ENCODE data around the gene SCG3. TPM values are rescaled to one million over a fixed set of nuclear protein-coding genes. Genes with fewer than 3 reads are reported as not detected.

Gene SCG3
- total RNA-seq, 1 experiment from 2014 or later, result 22.7 TPM

DNA sequence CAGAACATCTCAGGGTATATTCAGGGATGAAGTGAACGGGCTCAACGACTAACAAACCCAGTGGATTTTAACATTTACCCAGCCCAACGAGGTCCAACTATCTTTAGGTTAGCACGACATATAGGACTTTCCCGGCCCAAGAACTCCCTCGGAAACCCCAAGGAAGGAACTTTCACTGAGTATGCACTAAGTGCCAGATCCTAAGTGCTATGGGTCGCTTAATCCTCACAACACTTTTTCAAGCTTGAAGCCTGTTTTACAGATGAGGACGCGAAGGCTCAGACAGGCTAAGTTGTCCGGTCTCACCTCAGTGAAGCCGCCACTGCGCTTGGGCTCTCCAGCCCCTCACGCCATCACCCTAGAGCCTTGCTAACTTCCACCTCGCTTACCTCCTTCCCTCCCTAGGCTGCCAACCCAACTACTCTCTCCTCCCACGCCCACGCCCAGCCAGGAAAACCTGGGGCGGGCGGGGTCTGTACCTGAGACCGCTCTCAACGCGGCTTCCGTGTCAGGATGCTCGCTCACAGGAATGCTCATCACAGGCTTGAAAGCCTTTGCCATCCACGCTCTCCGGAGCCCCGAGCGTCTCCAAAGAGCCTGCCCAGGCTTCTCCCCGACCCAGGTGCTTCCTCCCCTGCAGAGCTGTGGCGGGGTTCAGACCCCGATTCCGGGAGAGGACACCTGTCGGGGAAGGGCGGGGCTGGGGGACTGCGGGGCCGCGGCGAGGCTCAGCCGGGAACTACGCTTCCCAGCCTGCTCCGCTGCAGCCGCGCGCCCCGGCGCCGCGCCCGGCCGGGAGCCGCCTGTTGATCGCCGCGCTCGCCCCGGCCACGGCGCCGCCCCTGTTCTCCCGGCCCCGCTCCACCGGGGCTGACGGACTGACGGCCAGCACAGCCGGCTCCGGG, 69.7 kb downstream of the SCG3 start, which contains the start of gene TMOD2:
TMOD2 (plus strand) TSS at position 806 of the 905 bp plus-strand sequence. CDS start 14,845 bp downstream, outside the sequence.
- no peak within 1 kb of the TSS for H4K91ac ChIP-seq (ENCODE audit: insufficient read length, low read depth, low read length)
- no peak within 1 kb of the TSS for H2BK12ac ChIP-seq (ENCODE audit: insufficient read length, low read depth, low read length)
- H3K4ac ChIP-seq (ENCODE audit: low read depth, low read length), result no peak within 1 kb of the TSS
- no peaks in the 10 kb centered on the region for H3K9me3 ChIP-seq (ENCODE audit: control insufficient read depth, low read depth, low read length)
- peaks cover 7% of the 10 kb centered on the region for H3K23me2 ChIP-seq (ENCODE audit: insufficient read length, low read depth, low read length, poor library complexity, severe bottlenecking)
- TF ChIP-seq CTCF (conservative IDR thresholded peaks at IDR 0.05), result no peak
- Mint-ChIP-seq H3K4me1 (peaks cover 12 to 15% of the 10 kb centered on the region in 2 experiments), H3K27ac (no peak within 1 kb of the TSS; a peak in 1 of 7 replicates), H3K4me3 (peak within 1 kb of the TSS; percentile 83 to 94), H3K27me3 (ENCODE audit: low read depth) (peaks cover 80% of the 10 kb centered on the region), H3K36me3 (ENCODE audit: insufficient read depth in 1 of 3, low read depth in 3 of 3) (peaks cover 0 to 1% (median 0%) of the 10 kb centered on the region in 3 experiments; a peak in 1 of 7 replicates), H3K9me3 (no peaks in the 10 kb centered on the region; a peak in 1 of 5 replicates)
- H3K79me2 ChIP-seq (ENCODE audit: insufficient read depth, low read length), result no peaks in the 10 kb centered on the region
- H3K27me3 ChIP-seq (ENCODE audit: insufficient read depth, low read length), result peaks cover 19% of the 10 kb centered on the region; the same call in 1 of the 2 replicates
- no peak within 1 kb of the TSS for H2BK120ac ChIP-seq (ENCODE audit: low read depth, low read length, poor library complexity, severe bottlenecking)
- H3K9ac ChIP-seq (ENCODE audit: extremely low read depth, insufficient read length, low read length), result peak within 1 kb of the TSS; percentile 3
- no peak within 1 kb of the TSS for H2BK20ac ChIP-seq (ENCODE audit: low read depth, low read length, poor library complexity, severe bottlenecking)
- no peak within 1 kb of the TSS for H2AFZ ChIP-seq (ENCODE audit: low read length)
- no peak within 1 kb of the TSS for H2BK15ac ChIP-seq (ENCODE audit: low read depth, low read length)
- peak within 1 kb of the TSS; percentile 98 for H3K4me2 ChIP-seq (ENCODE audit: insufficient read depth, insufficient read length, low read length)
- WGBS (ENCODE audit: extremely low coverage, insufficient read length, low lambda C conversion rate), result no CpG with 5 or more reads among the region's 65 CpGs
- H2AK5ac ChIP-seq (ENCODE audit: insufficient read length, low read length), result no peak within 1 kb of the TSS
- H3K18ac ChIP-seq (ENCODE audit: insufficient read length, low read depth, low read length), result no peak within 1 kb of the TSS
- peak; percentile 65 for DNase-seq
- no peak within 1 kb of the TSS for H3K23ac ChIP-seq (ENCODE audit: insufficient read length, low read depth, low read length)
- no peak within 1 kb of the TSS for H3K56ac ChIP-seq (ENCODE audit: insufficient read length, low read depth, low read length)
- H3K4me1 ChIP-seq (ENCODE audit: insufficient read depth, low read length), result no peaks in the 10 kb centered on the region
- H3K27ac ChIP-seq (ENCODE audit: insufficient read length, low read depth, low read length), result no peak within 1 kb of the TSS
- no peak within 1 kb of the TSS for H4K8ac ChIP-seq (replicated peaks; ENCODE audit: insufficient read length, low read depth, low read length)
- H3K79me1 ChIP-seq (ENCODE audit: insufficient read depth, low read depth, low read length, poor library complexity, severe bottlenecking), result no peaks in the 10 kb centered on the region
- no peak within 1 kb of the TSS for H4K5ac ChIP-seq (ENCODE audit: insufficient read length, low read depth, low read length)
- H3K14ac ChIP-seq (ENCODE audit: insufficient read depth, low read length), result no peak within 1 kb of the TSS; the same call in 1 of the 2 replicates
- H4K20me1 ChIP-seq (ENCODE audit: control insufficient read depth, insufficient read depth, insufficient read length), result no peaks in the 10 kb centered on the region
- no peak within 1 kb of the TSS for H2BK5ac ChIP-seq (ENCODE audit: insufficient read length, low read length)
- H3T11ph ChIP-seq (ENCODE audit: low read length), result no peak within 1 kb of the TSS
